IMR-90 (cell line): Measurements from ENCODE around the gene TMX2. TPM values are rescaled to one million over a fixed set of nuclear protein-coding genes. Genes with fewer than 3 reads are reported as not detected.

Source experiments
- ATAC-seq: fragments of 200-7000 bp; cut with Tn5 transposase; 2 replicates; pipeline ENCODE4 v1.9.1; 2020; ENCODE audit warnings: low read depth, mild to moderate bottlenecking, moderate library complexity
- BruUV-seq: library from RNA; stranded (reverse); fragments of 400-500 nt; replicated peaks from 2 replicates; lab custom pipeline; 2021; lab: Mats Ljungman, UMichigan
- CTCF ChIA-PET: fragments of 300-600 bp; formaldehyde crosslinking; extraction: SDS; loops from one replicate; lab custom pipeline; 2021; ENCODE audit warnings: antibody characterized with exemption; lab: Yijun Ruan, JAX
- POLR2A ChIA-PET: fragments of 300-600 bp; sonication (Branson Sonifier 250); formaldehyde crosslinking; loops from one replicate; lab custom pipeline; 2022; ENCODE audit warnings: antibody characterized with exemption; ENCODE audit not compliant: unreplicated experiment; lab: Charles Lee
- DNase-seq: peaks from one replicate; pipeline ENCODE4 v3.0.0; 2013
- H2AFZ ChIP-seq: replicated peaks from 2 replicates; pipeline ENCODE3; 2013; ENCODE audit warnings: low read length, mild to moderate bottlenecking; ENCODE audit not compliant: poor library complexity
- H2AK5ac ChIP-seq: 2 replicates; pipeline ENCODE4 v1.6.1; 2013; ENCODE audit warnings: low read depth, low read length, inconsistent platforms
- H2AK9ac ChIP-seq: replicated peaks from 2 replicates; pipeline ENCODE3; 2013; ENCODE audit warnings: mild to moderate bottlenecking, low read depth, low read length, moderate library complexity; ENCODE audit not compliant: poor library complexity
- H2BK120ac ChIP-seq: 2 replicates; pipeline ENCODE4 v1.6.1; 2013; ENCODE audit warnings: low read depth, low read length, inconsistent platforms
- H2BK15ac ChIP-seq: 3 replicates; pipeline ENCODE4 v1.6.1; 2013; ENCODE audit warnings: low read depth, low read length, inconsistent platforms
- H2BK20ac ChIP-seq: 2 replicates; pipeline ENCODE4 v1.6.1; 2013; ENCODE audit warnings: low read depth, mild to moderate bottlenecking, inconsistent platforms, low read length, moderate library complexity
- H2BK5ac ChIP-seq: 2 replicates; pipeline ENCODE4 v1.6.1; 2013; ENCODE audit warnings: mild to moderate bottlenecking, low read depth, low read length, inconsistent platforms; ENCODE audit not compliant: poor library complexity, severe bottlenecking
- H3K14ac ChIP-seq: replicated peaks from 2 replicates; pipeline ENCODE4 v1.6.1; 2013; ENCODE audit warnings: low read depth, low read length, inconsistent platforms
- H3K18ac ChIP-seq: 2 replicates; pipeline ENCODE4 v1.6.1; 2013; ENCODE audit warnings: low read depth, low read length, control low read depth
- H3K23ac ChIP-seq: 2 replicates; pipeline ENCODE4 v1.6.1; 2013; ENCODE audit warnings: low read depth, low read length, inconsistent platforms
- H3K27ac ChIP-seq: 2 replicates; pipeline ENCODE4 v1.5.1; 2013; ENCODE audit warnings: mild to moderate bottlenecking, control low read depth, low read length; ENCODE audit not compliant: insufficient read depth
- H3K27me3 ChIP-seq: 2 replicates; pipeline ENCODE4 v1.6.1; 2013; ENCODE audit warnings: low read length; ENCODE audit not compliant: control insufficient read depth, insufficient read depth
- H3K36me3 ChIP-seq: 2 replicates; pipeline ENCODE4 v1.6.1; 2013; ENCODE audit warnings: low read length, mixed read lengths; ENCODE audit not compliant: control insufficient read depth, insufficient read depth
- H3K4ac ChIP-seq: 2 replicates; pipeline ENCODE4 v1.6.1; 2013; ENCODE audit warnings: low read depth, low read length, inconsistent platforms
- H3K4me1 ChIP-seq: 2 replicates; pipeline ENCODE4 v1.6.1; 2013; ENCODE audit warnings: low read length, mixed read lengths; ENCODE audit not compliant: control insufficient read depth, insufficient read depth
- H3K4me2 ChIP-seq: 2 replicates; pipeline ENCODE4 v1.6.1; 2013; ENCODE audit warnings: low read depth, mild to moderate bottlenecking, control low read depth, low read length, moderate library complexity
- H3K4me3 ChIP-seq: 2 replicates; pipeline ENCODE4 v1.5.1; 2013; ENCODE audit warnings: low read depth, mild to moderate bottlenecking, control low read depth, low read length, moderate library complexity; ENCODE audit not compliant: insufficient read depth
- H3K56ac ChIP-seq: 2 replicates; pipeline ENCODE4 v1.6.1; 2013; ENCODE audit warnings: low read length, inconsistent platforms; ENCODE audit not compliant: insufficient read depth; ENCODE audit errors: extremely low read depth
- H3K79me1 ChIP-seq, 2 experiments: 2 replicates each; pipeline ENCODE4 v1.6.1; 2013; ENCODE audit warnings: low read length in 2 of 2, inconsistent platforms in 1 of 2, low read depth in 1 of 2
- H3K9ac ChIP-seq: 2 replicates; pipeline ENCODE4 v1.6.1; 2013; ENCODE audit warnings: low read depth, low read length, control low read depth
- H3K9me1 ChIP-seq: 2 replicates; pipeline ENCODE4 v1.6.1; 2013; ENCODE audit warnings: low read length, inconsistent platforms; ENCODE audit not compliant: insufficient read depth
- H3K9me3 ChIP-seq: 2 replicates; pipeline ENCODE4 v1.6.1; 2013; ENCODE audit warnings: low read length; ENCODE audit not compliant: control insufficient read depth, insufficient read depth
- H4K20me1 ChIP-seq: 2 replicates; pipeline ENCODE4 v1.6.1; 2013; ENCODE audit warnings: low read length, inconsistent platforms; ENCODE audit not compliant: insufficient read depth
- H4K5ac ChIP-seq: 2 replicates; pipeline ENCODE4 v1.6.1; 2013; ENCODE audit warnings: mild to moderate bottlenecking, low read depth, low read length, control low read depth
- H4K8ac ChIP-seq, 2 experiments: 2 replicates each; pipeline ENCODE4 v1.6.1; 2013; ENCODE audit warnings: low read depth in 2 of 2, low read length in 2 of 2, control low read depth in 1 of 2, inconsistent platforms in 1 of 2
- H4K91ac ChIP-seq: 2 replicates; pipeline ENCODE4 v1.6.1; 2013; ENCODE audit warnings: low read depth, low read length, inconsistent platforms; ENCODE audit not compliant: insufficient read depth
- BHLHE40 ChIP-seq: fragments of 150-350 bp; IDR thresholded peaks from 2 replicates; pipeline ENCODE4 v1.6.1; 2016; ENCODE audit warnings: mild to moderate bottlenecking, low read depth, low read length
- CEBPB ChIP-seq: IDR thresholded peaks from 2 replicates; pipeline ENCODE4 v1.6.1; 2012; ENCODE audit warnings: low read depth, low read length, improper control_type of control experiment
- CHD1 ChIP-seq: IDR thresholded peaks from 2 replicates; pipeline ENCODE4 v1.6.1; 2012; ENCODE audit warnings: low read depth, low read length, improper control_type of control experiment
- FOS ChIP-seq: fragments of 150-350 bp; IDR thresholded peaks from 2 replicates; pipeline ENCODE4 v1.6.1; 2016; ENCODE audit warnings: low read depth, low read length
- MAFK ChIP-seq: IDR thresholded peaks from 2 replicates; pipeline ENCODE4 v1.6.1; 2012; ENCODE audit warnings: low read depth, low read length, improper control_type of control experiment
- MAZ ChIP-seq: IDR thresholded peaks from 2 replicates; pipeline ENCODE4 v1.6.1; 2012; ENCODE audit warnings: low read depth, mild to moderate bottlenecking, low read length, improper control_type of control experiment, moderate library complexity, borderline replicate concordance
- MXI1 ChIP-seq: IDR thresholded peaks from 2 replicates; pipeline ENCODE4 v1.6.1; 2012; ENCODE audit warnings: low read depth, mild to moderate bottlenecking, low read length, moderate library complexity, borderline replicate concordance
- NFE2L2 ChIP-seq: fragments of 150-350 bp; IDR thresholded peaks from 2 replicates; pipeline ENCODE4 v1.6.1; 2016; ENCODE audit warnings: low read depth, mild to moderate bottlenecking, low read length
- POLR2A ChIP-seq: IDR thresholded peaks from 2 replicates; pipeline ENCODE4 v1.6.1; 2012; ENCODE audit warnings: mild to moderate bottlenecking, low read depth, low read length
- RAD21 ChIP-seq: IDR thresholded peaks from 2 replicates; pipeline ENCODE4 v1.6.1; 2012; ENCODE audit warnings: low read length, improper control_type of control experiment
- RCOR1 ChIP-seq: IDR thresholded peaks from 2 replicates; pipeline ENCODE4 v1.6.1; 2012; ENCODE audit warnings: mild to moderate bottlenecking, low read length, improper control_type of control experiment; ENCODE audit not compliant: insufficient replicate concordance
- SMC3 ChIP-seq: fragments of 150-350 bp; IDR thresholded peaks from 2 replicates; pipeline ENCODE4 v1.6.1; 2016; ENCODE audit warnings: low read depth, mild to moderate bottlenecking, antibody characterized with exemption, low read length, moderate library complexity
- WGBS, 2 experiments: methylation state at CpG; one replicate each; pipeline versions ENCODE4 v1.1.5 to v1.1.7; 2013; ENCODE audit warnings: missing lambda C conversion rate in 2 of 2; ENCODE audit not compliant: insufficient read length in 1 of 2; ENCODE audit errors: extremely low coverage in 2 of 2; 5-methylcytosine and 5-hydroxymethylcytosine counted together
- dilution Hi-C: fragments of 300-500 bp; cut with HindIII; formaldehyde crosslinking; loops from one replicate; pipeline ENCODE4 v1.14.3; 2018; ENCODE audit warnings: low sequenced_read_pairs; ENCODE audit not compliant: unreplicated experiment
- in situ Hi-C: fragments of 300-500 bp; cut with MboI; formaldehyde crosslinking; loops from 3 replicates; pipeline ENCODE4 v1.14.3; 2019; ENCODE audit warnings: low sequenced_read_pairs, inconsistent platforms, mixed read lengths
- intact Hi-C: fragments of 100-400 bp; cut with micrococcal nuclease; formaldehyde crosslinking; loops from 2 replicates; pipeline ENCODE4 v1.10.0; 2022
- polyA plus RNA-seq, 3 experiments: library from polyadenylated mRNA; depleted of rRNA; stranded (reverse); fragments of >200 nt; gene quantifications; 2 replicates each; pipeline ENCODE4 v1.2.3, GENCODE V29; 2012; ENCODE audit warnings: low replicate concordance in 1 of 3
- total RNA-seq: library from RNA; depleted of rRNA; stranded (reverse); fragments of >200 nt; gene quantifications from 2 replicates; pipeline ENCODE4 v1.2.3, GENCODE V29; 2012
- TF ChIP-seq, protein P1 (sequence below): fragments of 150-350 bp; IDR thresholded peaks from 2 replicates; pipeline ENCODE4 v1.6.1; 2016; ENCODE audit warnings: low read depth, mild to moderate bottlenecking, low read length, moderate library complexity, borderline replicate concordance
- TF ChIP-seq, protein P2 (sequence below): fragments of 150-350 bp; IDR thresholded peaks from 2 replicates; pipeline ENCODE4 v1.6.1; 2017; ENCODE audit warnings: mild to moderate bottlenecking, antibody characterized with exemption, low read length, low read depth

Gene TMX2
- total and polyA plus RNA-seq, 2 of the 4 experiments (the other 2 are of a cell fraction): 60.3 to 103 TPM

DNA sequence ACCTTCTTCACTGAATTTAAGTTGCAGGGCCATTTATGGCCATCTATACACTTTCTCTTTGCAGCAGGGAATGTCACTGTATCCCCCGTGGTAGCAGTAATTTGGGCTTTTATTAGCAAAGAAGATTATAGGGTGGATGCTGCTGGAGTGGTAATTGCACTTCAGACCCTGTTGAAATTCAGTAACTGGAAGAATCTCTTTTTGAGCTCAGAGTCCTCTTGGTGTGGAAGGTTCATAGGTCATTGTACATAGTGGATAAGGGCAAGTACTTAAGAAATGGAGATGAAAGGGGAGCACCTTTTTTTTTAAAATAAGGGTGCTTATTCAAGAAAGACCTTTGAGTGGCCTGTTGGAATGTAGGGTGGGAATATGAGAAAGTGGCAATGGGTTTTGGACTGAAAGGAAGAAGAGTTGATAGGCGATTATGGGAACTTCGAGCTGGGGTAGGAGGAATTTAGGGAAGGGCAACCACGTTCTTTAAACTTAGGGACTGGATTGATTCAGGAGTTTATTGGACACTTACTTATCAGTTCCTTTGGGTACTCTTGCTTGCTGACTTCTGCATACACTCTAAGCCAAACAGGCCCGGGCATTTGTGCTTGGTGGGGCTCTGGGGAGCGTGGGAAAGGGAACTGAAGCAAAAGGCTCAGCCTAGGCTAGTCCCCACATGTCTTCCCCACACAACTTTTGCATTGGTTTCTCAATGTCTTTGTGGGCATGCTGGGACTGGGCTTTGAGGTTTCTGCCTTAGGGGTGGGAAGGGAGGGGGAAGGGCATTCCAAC is 75.7 kb downstream of the TMX2 start:
- Histone ChIP-seq H3K56ac (no peak overlapping the region), H3K4me1 (peaks cover 13% of the 10 kb centered on the region), H3K27ac (peak overlapping the region; percentile 26; the same call in 1 of the 2 replicates), H3K9ac (no peak overlapping the region), H2AFZ (no peak overlapping the region), H2AK9ac (no peak overlapping the region), H3K4ac (no peak overlapping the region), H2BK5ac (peak overlapping the region; percentile 12), H4K20me1 (peaks cover 90% of the 10 kb centered on the region), H4K5ac (peak overlapping the region; percentile 12; the same call in 1 of the 2 replicates), H2BK15ac (no peak overlapping the region), H4K8ac (no peak overlapping the region), H2BK20ac (no peak overlapping the region), H2BK120ac (no peak overlapping the region), H2AK5ac (no peak overlapping the region), H3K36me3 (peaks cover 18% of the 10 kb centered on the region), H3K9me1 (peaks cover 18% of the 10 kb centered on the region), H3K27me3 (no peaks in the 10 kb centered on the region), H3K79me1 (peaks cover 11 to 77% of the 10 kb centered on the region in 2 experiments; a peak in 2 of 4 replicates), H3K4me2 (no peak overlapping the region; the same call in 1 of the 2 replicates), H3K14ac (no peak overlapping the region), H3K4me3 (no peak overlapping the region), H3K18ac (no peak overlapping the region), H4K91ac (peak overlapping the region; percentile 39; the same call in 1 of the 2 replicates), H3K23ac (peak overlapping the region; percentile 39; the same call in 1 of the 2 replicates), H3K9me3 (no peaks in the 10 kb centered on the region)
- ChIA-PET POLR2A (no interaction called here), CTCF (interaction anchor here (1.3 kb wide), 1 partner anchor 13 kb away, joined by 5 read pairs; no protein-coding TSS in a partner anchor)
- intact Hi-C loops (no loop called here), in situ Hi-C loops (no loop called here), dilution Hi-C loops (no loop called here)
- 100% methylated on average over 1 of the region's 6 CpGs; no CpG with 5 or more reads in 1 of the 2 experiments for whole genome bisulfite sequencing, 2 experiments
- ATAC-seq (0 out of 2 replicates have a peak, but pooled peaks have one; percentile 9), DNase-seq (no peak)
- BruUV-seq: no TSS peak
- no peak for TF ChIP-seq MAFK
- TF ChIP-seq, protein P1, sequence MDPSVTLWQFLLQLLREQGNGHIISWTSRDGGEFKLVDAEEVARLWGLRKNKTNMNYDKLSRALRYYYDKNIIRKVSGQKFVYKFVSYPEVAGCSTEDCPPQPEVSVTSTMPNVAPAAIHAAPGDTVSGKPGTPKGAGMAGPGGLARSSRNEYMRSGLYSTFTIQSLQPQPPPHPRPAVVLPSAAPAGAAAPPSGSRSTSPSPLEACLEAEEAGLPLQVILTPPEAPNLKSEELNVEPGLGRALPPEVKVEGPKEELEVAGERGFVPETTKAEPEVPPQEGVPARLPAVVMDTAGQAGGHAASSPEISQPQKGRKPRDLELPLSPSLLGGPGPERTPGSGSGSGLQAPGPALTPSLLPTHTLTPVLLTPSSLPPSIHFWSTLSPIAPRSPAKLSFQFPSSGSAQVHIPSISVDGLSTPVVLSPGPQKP: no peak
- TF ChIP-seq RAD21: no peak
- TF ChIP-seq POLR2A: no peak
- no peak for TF ChIP-seq MAZ
- no peak for TF ChIP-seq SMC3
- no peak for TF ChIP-seq CEBPB
- TF ChIP-seq FOS: no peak
- no peak for TF ChIP-seq BHLHE40
- TF ChIP-seq RCOR1: no peak
- TF ChIP-seq, protein P2, sequence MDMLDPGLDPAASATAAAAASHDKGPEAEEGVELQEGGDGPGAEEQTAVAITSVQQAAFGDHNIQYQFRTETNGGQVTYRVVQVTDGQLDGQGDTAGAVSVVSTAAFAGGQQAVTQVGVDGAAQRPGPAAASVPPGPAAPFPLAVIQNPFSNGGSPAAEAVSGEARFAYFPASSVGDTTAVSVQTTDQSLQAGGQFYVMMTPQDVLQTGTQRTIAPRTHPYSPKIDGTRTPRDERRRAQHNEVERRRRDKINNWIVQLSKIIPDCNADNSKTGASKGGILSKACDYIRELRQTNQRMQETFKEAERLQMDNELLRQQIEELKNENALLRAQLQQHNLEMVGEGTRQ: no peak
- TF ChIP-seq MXI1: no peak
- no peak for TF ChIP-seq NFE2L2
- no peak for TF ChIP-seq CHD1
